NK-92 (cell line): ENCODE measurements around the gene C11orf52.

ENCODE experiments used
- DNase-seq: peaks from one replicate; lab custom pipeline; 2025; ENCODE audit not compliant: unreplicated experiment; lab: John Stamatoyannopoulos, UW

The C11orf52 gene

DNA sequence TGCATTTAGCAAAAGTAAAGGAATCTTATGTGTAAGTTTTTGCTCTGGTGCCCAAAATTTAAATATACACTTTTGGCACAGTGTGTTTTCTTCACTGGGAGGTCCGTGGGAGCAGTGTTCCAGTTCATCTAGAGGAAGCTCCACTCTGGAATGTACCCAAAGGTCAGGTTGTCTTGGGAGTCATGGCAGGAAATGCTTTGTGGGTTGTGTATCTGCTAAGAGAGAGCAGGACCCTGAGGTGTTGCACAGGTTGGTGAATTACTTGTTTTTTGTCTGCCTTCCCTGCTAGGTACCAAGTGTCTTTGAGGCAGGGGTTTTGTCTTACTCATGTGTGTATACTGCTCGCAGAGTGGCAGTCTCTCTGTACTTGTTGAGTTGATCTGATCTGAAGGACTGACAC is 55.7 kb downstream of the C11orf52 start:
- DNase-seq = no peak

DNA sequence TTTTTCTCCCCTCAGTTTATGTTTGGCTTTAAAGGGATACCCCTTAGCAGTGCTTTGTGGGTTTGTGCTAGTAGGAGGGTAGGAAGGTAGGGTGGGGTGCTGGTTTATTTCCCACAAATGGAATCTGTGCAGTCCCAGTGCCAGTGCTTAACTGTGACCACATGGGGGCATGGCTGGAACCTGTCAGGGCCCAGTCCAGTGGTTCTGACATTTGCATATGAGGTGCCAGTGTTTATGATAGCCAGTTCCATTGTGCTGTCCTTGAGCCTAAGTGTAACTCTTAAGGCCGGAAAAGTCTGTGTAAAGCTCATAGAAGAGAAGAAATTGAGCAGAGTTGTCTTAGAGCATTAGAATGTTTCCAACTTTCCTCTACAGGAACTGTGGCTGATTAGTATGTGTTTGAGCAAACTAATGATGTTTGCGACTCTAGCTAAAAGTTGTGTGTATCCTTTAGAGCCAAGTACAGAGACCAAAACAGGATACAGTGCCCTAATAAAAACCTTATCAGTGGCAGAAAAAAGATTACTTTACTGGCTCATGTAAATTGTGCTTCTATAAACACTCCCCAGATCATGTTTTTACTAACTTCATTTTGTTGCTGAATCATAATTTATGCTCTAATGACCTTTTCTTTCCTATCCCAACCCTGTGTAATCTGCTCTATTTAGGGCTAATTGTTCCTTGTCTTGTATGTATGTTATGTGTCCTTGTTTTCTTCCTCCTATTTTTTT is 56.5 kb downstream of the C11orf52 start:
- no peak for DNase-seq

DNA sequence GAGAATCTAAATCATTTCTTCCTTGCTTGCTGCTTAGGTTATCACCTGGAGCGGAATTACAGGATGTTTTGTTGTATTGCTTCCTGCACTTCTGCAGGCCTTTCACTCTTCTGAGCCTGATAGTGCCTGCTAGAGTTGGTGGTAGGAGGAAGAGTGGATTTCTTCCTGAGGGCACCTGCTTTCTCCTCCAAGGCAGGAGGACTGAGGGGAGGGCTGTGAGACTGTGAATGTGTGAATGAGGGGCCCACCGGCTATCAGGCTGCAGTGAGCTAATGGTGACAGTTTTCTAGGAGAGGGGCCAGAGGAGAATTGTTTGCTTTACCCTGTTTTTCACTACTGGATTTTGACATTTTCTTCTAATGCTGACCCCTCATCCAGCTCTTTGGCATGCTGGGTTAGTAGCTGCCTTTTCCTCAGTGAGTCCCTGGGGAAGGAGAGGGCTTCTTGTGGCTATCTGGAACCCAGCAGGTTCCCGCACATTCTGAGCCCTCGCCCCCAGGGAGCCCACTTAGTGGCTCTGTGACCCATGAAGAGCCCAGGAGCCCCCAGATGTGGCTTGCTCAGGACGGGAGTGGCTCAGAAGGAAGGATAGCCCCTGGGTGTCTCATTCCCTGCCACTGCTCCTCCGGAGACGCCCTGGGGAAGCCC is 57.5 kb downstream of the C11orf52 start:
- DNase-seq = no peak
